Lower leg skin (tissue), 3 donors: ENCODE data around the gene LRRC37A3.

Experiments
- CTCF ChIP-seq, 3 donors: fragments of 450-650 bp; IDR thresholded peaks; one replicate each; pipeline ENCODE4 v1.5.1; 2016; ENCODE audit warnings: antibody characterized with exemption in 3 of 3, mild to moderate bottlenecking in 3 of 3, moderate library complexity in 2 of 3
- POLR2A ChIP-seq, 2 donors: fragments of 450-650 bp; IDR thresholded peaks; one replicate each; pipeline ENCODE4 v1.6.1; 2016 to 2017; ENCODE audit warnings: antibody characterized with exemption in 2 of 2, mild to moderate bottlenecking in 1 of 2, moderate library complexity in 1 of 2

GRCh38 chr17:64951877-64952276 lies 32.6 kb upstream of the LRRC37A3 start:
- no peak for TF ChIP-seq CTCF (IDR thresholded peaks at IDR 0.05)
- no peak for TF ChIP-seq POLR2A (IDR thresholded peaks at IDR 0.05)
